OCI-M1 (cell line): ENCODE data around the gene APOL3.
"Not testable (repeated sequence)": the region's sequence is repeated elsewhere in the genome, so short reads cannot be mapped to it uniquely, and the experiment has no call there.

Source experiments
- DNase-seq: peaks from one replicate; lab custom pipeline; 2025; lab: John Stamatoyannopoulos, UW

The APOL3 gene

GRCh38 chr22:36193171-36193570 lies 32.6 kb upstream of the APOL3 start:
- DNase-seq: no peak

GRCh38 chr22:36192542-36192941 lies 32.0 kb upstream of the APOL3 start:
- DNase-seq: no peak

GRCh38 chr22:36191106-36191836 lies 30.7 kb upstream of the APOL3 start:
- no peak for DNase-seq

- not testable (repeated sequence) for DNase-seq
Observed at GRCh38 chr22:36187862-36188261, 27.3 kb upstream of the APOL3 start.

- DNase-seq: no peak
Observed at GRCh38 chr22:36185828-36186624, 25.5 kb upstream of the APOL3 start.

- no peak for DNase-seq
Observed at GRCh38 chr22:36184433-36185025, 24.0 kb upstream of the APOL3 start.

GRCh38 chr22:36183446-36183845 lies 22.9 kb upstream of the APOL3 start:
- DNase-seq: no peak

- DNase-seq: no peak
Observed at GRCh38 chr22:36182857-36183256, 22.3 kb upstream of the APOL3 start.

GRCh38 chr22:36182056-36182455 lies 21.5 kb upstream of the APOL3 start:
- DNase-seq: peak; percentile 34

- no peak for DNase-seq
Observed at GRCh38 chr22:36180928-36181327, 20.4 kb upstream of the APOL3 start.

GRCh38 chr22:36180038-36180880 lies 19.7 kb upstream of the APOL3 start:
- DNase-seq: peak; percentile 84

- DNase-seq: no peak
Observed at GRCh38 chr22:36177160-36177559, 16.6 kb upstream of the APOL3 start.

- DNase-seq: no peak
Observed at GRCh38 chr22:36175892-36176291, 15.3 kb upstream of the APOL3 start.

- no peak for DNase-seq
Observed at GRCh38 chr22:36171941-36172340, 11.4 kb upstream of the APOL3 start.

GRCh38 chr22:36166518-36167220 lies 6.1 kb upstream of the APOL3 start:
- no peak for DNase-seq

- DNase-seq: no peak
Observed at GRCh38 chr22:36166086-36166485, 5.5 kb upstream of the APOL3 start.

- DNase-seq: no peak
Observed at GRCh38 chr22:36165141-36165540, 4.6 kb upstream of the APOL3 start.

GRCh38 chr22:36164621-36165020 lies 4.1 kb upstream of the APOL3 start:
- DNase-seq: no peak

GRCh38 chr22:36163497-36163896 lies 2.9 kb upstream of the APOL3 start:
- DNase-seq: no peak

GRCh38 chr22:36162127-36163034 lies 1.8 kb upstream of the APOL3 start:
- no peak for DNase-seq

GRCh38 chr22:36161793-36162126 lies 1.2 kb upstream of the APOL3 start:
- DNase-seq: not testable (repeated sequence)
